K562 (cell line): ENCODE measurements around the gene CYB5R4. TPM values are rescaled to one million over a fixed set of nuclear protein-coding genes. Genes with fewer than 3 reads are reported as not detected.

Source experiments
- CREB1 ChIP-seq, 2 experiments: sonication (generic) in 1 of 2; formaldehyde crosslinking in 1 of 2; IDR thresholded peaks; 2 replicates each; pipeline versions ENCODE4 v1.6.1 to v1.8.0; 2012 to 2022; ENCODE audit warnings: inconsistent platforms in 1 of 2, mild to moderate bottlenecking in 1 of 2, missing genetic modification reagents in 1 of 2, moderate library complexity in 1 of 2
- E2F8 ChIP-seq: fragments of 450-650 bp; IDR thresholded peaks from 2 replicates; pipeline ENCODE4 v1.7.1; 2018; ENCODE audit warnings: mild to moderate bottlenecking, low read depth; ENCODE audit not compliant: partially characterized antibody
- HDAC8 ChIP-seq: fragments of 450-650 bp; IDR thresholded peaks from 2 replicates; pipeline ENCODE4 v1.6.1; 2016; ENCODE audit warnings: mild to moderate bottlenecking, missing genetic modification characterization, moderate library complexity, missing compliant biosample characterization
- ID3 ChIP-seq, 2 experiments: fragments of 250-450 bp in 1 of 2; fragments of 450-650 bp in 1 of 2; sonication (Bioruptor Pico) in 1 of 2; IDR thresholded peaks; 2 replicates each; pipeline versions ENCODE4 v1.6.1 to v1.8.0; 2016 to 2021; ENCODE audit warnings: mild to moderate bottlenecking in 2 of 2, moderate library complexity in 2 of 2, missing compliant biosample characterization in 1 of 2, missing genetic modification characterization in 1 of 2
- LCOR ChIP-seq: sonication (generic); formaldehyde crosslinking; IDR thresholded peaks from 2 replicates; pipeline ENCODE4 v1.8.0; 2022; ENCODE audit warnings: mild to moderate bottlenecking, missing genetic modification reagents
- MCM2 ChIP-seq: fragments of 450-650 bp; IDR thresholded peaks from 2 replicates; pipeline ENCODE4 v1.6.1; 2017; ENCODE audit warnings: low read depth, mild to moderate bottlenecking
- PML ChIP-seq: IDR thresholded peaks from 2 replicates; pipeline ENCODE4 v1.6.1; 2012; ENCODE audit warnings: low read length, inconsistent platforms
- TCF3 ChIP-seq: sonication (generic); formaldehyde crosslinking; IDR thresholded peaks from 2 replicates; pipeline ENCODE4 v1.4.0; 2020; ENCODE audit warnings: mild to moderate bottlenecking, missing genetic modification reagents
- THAP7 ChIP-seq: fragments of 250-450 bp; sonication (Bioruptor Pico); IDR thresholded peaks from 2 replicates; pipeline ENCODE4 v1.5.0; 2021
- UBTF ChIP-seq, 2 experiments: IDR thresholded peaks; 2 replicates each; pipeline ENCODE4 v1.6.1; 2012; ENCODE audit warnings: improper control_type of control experiment in 2 of 2, low read depth in 2 of 2, low read length in 2 of 2, borderline replicate concordance in 1 of 2
- ZBTB12 ChIP-seq: fragments of 250-450 bp; sonication (Bioruptor Pico); IDR thresholded peaks from 2 replicates; pipeline ENCODE4 v1.4.0; 2020
- ZNF740 ChIP-seq, 3 experiments: fragments of 200-800 bp in 1 of 3; sonication (Bioruptor generic) in 1 of 3; sonication (generic) in 1 of 3; formaldehyde crosslinking in 1 of 3; IDR thresholded peaks; 2 replicates each; pipeline versions ENCODE4 v1.6.1 to v1.8.0; 2016 to 2022; ENCODE audit warnings: mild to moderate bottlenecking in 2 of 3, missing compliant biosample characterization in 2 of 3, missing genetic modification characterization in 2 of 3, missing genetic modification reagents in 1 of 3
- polyA plus RNA-seq, 8 experiments: library from polyadenylated mRNA; depleted of rRNA in 4 of 8; stranded (reverse) in 5 of 8; unstranded in 3 of 8; fragments of >200 nt; fragmentation: Nextera tagmentation in 2 of 8; fragmentation: Illumina TruSeq in 1 of 8; extraction: Ambion mirVana in 2 of 8; extraction: Trizol in 1 of 8; gene quantifications; 2 replicates each; pipeline versions ENCODE4 v1.2.1 to v1.2.3, GENCODE V29; 2011 to 2014; ENCODE audit warnings: inconsistent platforms in 1 of 8, missing spikeins in 1 of 8
- total RNA-seq, 7 experiments: library from RNA; depleted of rRNA in 6 of 7; stranded (reverse); fragments of >200 nt in 6 of 7; fragmentation: Illumina TruSeq in 2 of 7; extraction: Trizol in 2 of 7; gene quantifications; 2 replicates each; pipeline versions ENCODE4 v1.2.1 to v1.2.3, GENCODE V29; 2011 to 2021; ENCODE audit warnings: low replicate concordance in 1 of 7

Gene CYB5R4
- total and polyA plus RNA-seq, 9 of the 15 experiments (the other 6 are each of a cell fraction or from before 2014, with no cell fraction given) = 5.9 to 23.1 (median 19.0) TPM

- TF ChIP-seq CREB1 (IDR thresholded peaks at IDR 0.05) = peak; percentile 79
- TF ChIP-seq CREB1 (CRISPR knock-in tag; IDR thresholded peaks at IDR 0.05) = 0 out of 2 replicates have a peak, but pooled peaks have one; percentile 23
- peak; percentile 92 for TF ChIP-seq LCOR (CRISPR knock-in tag)
- peak; percentile 74 for TF ChIP-seq ZBTB12
- TF ChIP-seq ID3 (CRISPR knock-in tag; IDR thresholded peaks at IDR 0.05) = peak; percentile 86
- peak; percentile 98 for TF ChIP-seq ID3 (tag; IDR thresholded peaks at IDR 0.05)
- 0 out of 4 replicates have a peak, but pooled peaks of 1 of the 2 experiments have one; percentile 30 for TF ChIP-seq UBTF (IDR thresholded peaks at IDR 0.05; ENCODE audit: borderline replicate concordance in 1 of 2, low read depth in 2 of 2, low read length in 2 of 2)
- TF ChIP-seq HDAC8 = peak; percentile 88
- TF ChIP-seq THAP7 = no peak
- no peak for TF ChIP-seq MCM2
- peak; percentile 39 for TF ChIP-seq E2F8
- peak; percentile 96 for TF ChIP-seq PML
- no peak for TF ChIP-seq ZNF740 (CRISPR knock-in tag; IDR thresholded peaks at IDR 0.05)
- TF ChIP-seq ZNF740 (tag; IDR thresholded peaks at IDR 0.05) = peak in 1 of 2 experiments; percentile 92; a peak in 2 of 4 replicates
- peak; percentile 99 for TF ChIP-seq TCF3 (CRISPR knock-in tag)
Observed at GRCh38 chr6:83974409-83975050, 115.0 kb downstream of the CYB5R4 start (continued).
